Measurements from ENCODE around the gene CDK13. TPM values are rescaled to one million over a fixed set of nuclear protein-coding genes. Genes with fewer than 3 reads are reported as not detected.

CDK13 gene
- total RNA-seq, 2 experiments from 2014 or later = 49.0 to 68.6 TPM

DNA sequence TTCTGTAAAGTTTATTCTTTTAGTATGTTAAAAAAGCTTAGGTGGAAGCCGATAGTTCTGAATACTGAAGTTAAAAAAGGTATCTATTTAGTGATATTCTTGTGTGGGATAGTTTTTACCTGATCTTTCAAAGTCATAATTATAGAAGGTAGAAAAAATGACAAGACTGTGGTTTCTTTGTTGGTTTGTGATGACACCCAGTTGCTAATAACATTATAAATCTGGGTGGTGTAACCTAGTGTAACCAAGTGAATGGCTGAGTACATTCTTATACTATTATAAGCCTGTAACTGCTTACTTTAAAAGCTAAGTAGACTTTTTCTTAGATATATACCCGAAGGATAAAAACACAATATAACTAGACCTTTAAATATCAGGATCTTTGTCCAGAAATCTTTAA is 2.3 kb downstream of the CDK13 start:
- no peaks in the 10 kb centered on the region for H3K27me3 Mint-ChIP-seq
- H3K27ac Mint-ChIP-seq = peak overlapping the region; percentile 91
- peak overlapping the region; percentile 94 for H3K4me3 Mint-ChIP-seq
- ChIA-PET CTCF (no interaction called here), POLR2A (no interaction called here)
- H3K9me3 Mint-ChIP-seq = no peaks in the 10 kb centered on the region
- H3K36me3 Mint-ChIP-seq (ENCODE audit: low read depth) = peaks cover 49% of the 10 kb centered on the region
- no peak for DNase-seq
- H3K4me1 Mint-ChIP-seq = peaks cover 59% of the 10 kb centered on the region

DNA sequence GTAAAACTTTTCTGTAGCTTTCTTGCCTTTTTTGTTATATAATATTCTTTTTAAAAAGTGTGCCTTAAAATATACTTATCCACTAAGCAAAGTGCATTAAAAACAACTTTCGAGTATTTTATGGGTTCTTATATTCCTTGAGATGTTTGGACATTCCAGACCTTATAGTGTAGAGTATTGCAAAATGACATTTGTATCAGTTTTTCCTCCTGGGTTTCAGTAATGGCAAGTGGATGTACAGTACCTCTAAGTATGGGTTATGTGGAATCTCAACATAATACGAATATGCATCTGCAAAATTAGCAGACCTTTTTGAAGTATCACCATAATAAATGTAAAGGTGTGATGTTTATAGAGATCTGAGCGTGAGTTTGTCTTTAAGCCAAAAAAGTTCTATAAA is 2.7 kb downstream of the CDK13 start:
- Mint-ChIP-seq H3K4me3 (peak overlapping the region; percentile 94), H3K36me3 (ENCODE audit: low read depth) (peaks cover 52% of the 10 kb centered on the region), H3K27me3 (no peaks in the 10 kb centered on the region), H3K27ac (no peak overlapping the region), H3K4me1 (peaks cover 57% of the 10 kb centered on the region), H3K9me3 (no peaks in the 10 kb centered on the region)
- CTCF ChIA-PET = no interaction called here
- no peak for DNase-seq
- POLR2A ChIA-PET = no interaction called here

DNA sequence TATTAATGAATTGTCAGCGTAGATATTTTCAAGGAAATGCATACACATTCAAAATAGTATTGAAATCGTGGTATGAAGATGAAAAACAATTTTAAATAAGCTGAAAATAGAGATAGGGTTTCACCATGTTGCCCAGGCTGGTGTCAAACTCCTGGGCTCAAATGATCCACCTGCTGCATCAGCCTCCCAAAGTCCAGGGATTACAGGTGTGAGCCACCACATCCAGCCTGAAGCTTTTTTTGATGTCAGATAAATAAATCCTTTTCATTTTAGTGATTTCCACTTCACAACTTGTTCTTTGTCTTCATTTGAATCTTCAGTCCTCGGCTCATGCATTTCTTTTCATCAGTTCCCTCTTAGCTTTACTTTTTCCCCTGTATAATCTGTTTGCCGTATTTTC is 4.6 kb downstream of the CDK13 start:
- POLR2A ChIA-PET = no interaction called here

DNA sequence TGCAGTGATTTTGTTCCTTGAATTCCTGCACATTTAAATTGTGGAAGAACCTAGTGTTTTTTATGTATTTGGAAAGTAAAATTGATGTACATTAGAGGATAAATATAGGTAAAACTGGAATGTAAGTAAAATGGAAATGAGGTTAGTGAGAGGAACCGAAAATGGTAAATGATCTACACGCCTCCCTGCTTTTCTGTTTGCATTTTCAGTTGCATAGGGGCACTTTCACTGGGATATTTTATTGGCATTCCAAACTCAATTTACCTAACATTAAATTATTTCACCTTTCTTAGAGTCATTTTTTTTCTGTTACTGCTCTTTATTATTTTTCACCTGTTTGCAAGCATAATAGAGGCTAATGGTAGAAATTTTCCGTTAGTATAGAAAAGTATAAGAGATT is 8.0 kb downstream of the CDK13 start:
- peaks cover 57% of the 10 kb centered on the region for H3K4me1 Mint-ChIP-seq

More for the DNA sequence above, 4.6 kb downstream of the CDK13 start:
- CTCF ChIA-PET = no interaction called here
- peaks cover 55% of the 10 kb centered on the region for H3K36me3 Mint-ChIP-seq (ENCODE audit: low read depth)
- H3K9me3 Mint-ChIP-seq = no peaks in the 10 kb centered on the region
- H3K27ac Mint-ChIP-seq = no peak overlapping the region
- no peaks in the 10 kb centered on the region for H3K27me3 Mint-ChIP-seq
- DNase-seq = no peak
- H3K4me3 Mint-ChIP-seq = no peak overlapping the region
- H3K4me1 Mint-ChIP-seq = peaks cover 56% of the 10 kb centered on the region

DNA sequence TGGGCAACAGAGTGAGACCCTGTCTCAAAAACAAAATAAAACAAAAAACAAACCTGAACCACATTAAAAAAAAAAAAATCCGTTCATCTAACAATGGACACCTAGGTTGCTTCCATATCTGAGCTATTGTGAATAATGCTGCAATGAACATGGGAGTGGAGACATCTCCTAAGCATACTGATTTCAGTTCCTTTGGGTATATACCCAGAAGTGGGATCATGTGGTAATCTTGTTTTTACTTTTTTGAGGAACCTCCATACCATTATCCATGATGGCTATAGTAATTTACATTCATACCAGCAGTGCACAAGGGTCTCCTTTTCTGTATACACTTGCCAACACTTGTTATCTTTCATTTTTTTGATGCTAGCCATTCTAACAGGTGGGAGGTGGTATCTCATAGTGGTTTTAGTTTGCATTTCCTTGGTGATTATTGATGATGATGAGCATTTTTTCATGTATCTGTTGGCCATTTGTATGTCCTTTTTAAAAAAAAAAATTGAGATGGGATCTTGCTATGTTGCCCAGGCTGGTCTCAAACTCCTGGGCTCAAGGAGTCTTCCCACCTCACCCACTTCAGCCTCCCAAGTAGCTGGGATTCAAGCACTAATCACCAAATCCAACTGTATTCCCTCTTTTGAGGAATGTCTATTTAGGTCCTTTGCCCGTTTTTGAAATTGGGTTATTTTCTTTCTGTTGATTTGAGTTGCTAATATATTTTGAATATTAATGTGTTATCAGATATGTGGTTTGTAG is 17.5 kb downstream of the CDK13 start:
- ChIA-PET POLR2A (no interaction called here), CTCF (no interaction called here)
- Mint-ChIP-seq H3K4me3 (no peak overlapping the region), H3K36me3 (ENCODE audit: low read depth) (peaks cover 49% of the 10 kb centered on the region), H3K4me1 (peaks cover 38% of the 10 kb centered on the region), H3K27me3 (no peaks in the 10 kb centered on the region), H3K9me3 (peaks cover 3% of the 10 kb centered on the region), H3K27ac (no peak overlapping the region)
- DNase-seq = no peak

More for the DNA sequence above, 8.0 kb downstream of the CDK13 start:
- Mint-ChIP-seq H3K4me3 (no peak overlapping the region), H3K27me3 (no peaks in the 10 kb centered on the region), H3K9me3 (peaks cover 8% of the 10 kb centered on the region), H3K27ac (no peak overlapping the region), H3K36me3 (ENCODE audit: low read depth) (peaks cover 70% of the 10 kb centered on the region)
- ChIA-PET POLR2A (no interaction called here), CTCF (interaction anchor here (1.7 kb wide), 1 partner anchor 177 kb away, joined by 5 read pairs; the partner anchor contains the start of genes MPLKIP and SUGCT)
- DNase-seq = no peak

DNA sequence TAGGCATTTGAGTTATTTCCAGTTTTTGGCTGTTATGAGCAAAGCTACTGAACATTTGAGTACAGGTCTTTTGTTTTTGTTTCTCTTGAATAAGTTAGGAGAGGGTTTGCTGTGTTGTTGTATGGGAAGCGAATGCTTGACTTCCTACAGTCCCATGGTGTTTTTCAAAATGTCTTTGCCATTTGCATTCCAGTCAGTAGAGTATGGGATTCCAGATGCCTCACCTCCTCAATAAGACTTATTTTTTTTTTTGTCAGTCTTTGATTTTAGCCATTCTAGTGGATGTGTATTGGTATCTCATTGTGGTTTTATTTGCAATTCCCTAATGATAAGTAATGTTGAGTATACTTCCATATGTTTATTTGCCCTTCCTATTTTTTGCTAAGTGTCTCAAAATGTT is 19.4 kb downstream of the CDK13 start:
- no peak for DNase-seq
- Mint-ChIP-seq H3K36me3 (ENCODE audit: low read depth) (peaks cover 55% of the 10 kb centered on the region), H3K4me1 (peaks cover 43% of the 10 kb centered on the region), H3K27ac (peak overlapping the region; percentile 42), H3K9me3 (peaks cover 2% of the 10 kb centered on the region), H3K27me3 (no peaks in the 10 kb centered on the region), H3K4me3 (no peak overlapping the region)
- POLR2A ChIA-PET = no interaction called here
- CTCF ChIA-PET = no interaction called here

DNA sequence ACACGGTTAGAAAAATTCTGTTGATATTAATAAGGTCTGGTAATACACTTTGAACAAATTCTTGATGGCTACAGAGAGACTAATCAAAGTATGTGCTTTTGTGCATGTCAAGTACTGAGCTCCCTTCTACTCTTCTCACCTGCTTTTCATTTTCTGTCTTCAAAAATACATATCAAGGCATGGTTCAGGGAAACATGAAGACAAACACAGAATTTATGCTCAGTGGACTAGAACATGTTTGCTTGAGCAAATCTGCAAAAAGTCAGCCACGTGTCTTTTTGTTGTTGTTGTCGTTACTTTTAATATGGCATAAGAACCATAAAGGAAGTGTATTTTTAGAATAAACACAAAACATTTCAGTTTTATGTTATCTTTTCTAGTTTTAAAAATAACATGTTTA is 21.9 kb downstream of the CDK13 start:
- POLR2A ChIA-PET = no interaction called here
- CTCF ChIA-PET = no interaction called here

DNA sequence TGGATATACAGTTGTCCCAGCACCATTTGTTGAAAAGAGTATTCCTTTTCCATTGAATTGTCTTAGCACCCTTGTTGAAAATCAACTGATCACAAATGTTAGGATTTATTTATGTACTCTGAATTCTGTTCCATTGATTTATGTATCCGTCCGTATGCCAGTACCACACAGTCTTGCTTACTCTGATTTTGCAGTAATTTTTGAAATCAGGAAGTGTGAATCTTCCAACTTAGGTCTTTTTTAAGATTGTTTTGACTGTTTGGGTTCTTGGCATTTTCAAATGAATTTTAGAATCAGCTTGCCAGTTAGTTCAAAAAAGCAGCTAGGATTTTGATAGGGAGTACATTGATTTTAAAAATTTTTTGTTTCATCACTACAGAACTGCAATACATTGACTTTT is 23.7 kb downstream of the CDK13 start:
- ChIA-PET POLR2A (no interaction called here), CTCF (no interaction called here)
- no peaks in the 10 kb centered on the region for H3K9me3 Mint-ChIP-seq
- H3K36me3 Mint-ChIP-seq (ENCODE audit: low read depth) = peaks cover 28% of the 10 kb centered on the region
- H3K27me3 Mint-ChIP-seq = no peaks in the 10 kb centered on the region
- no peak for DNase-seq
- no peak overlapping the region for H3K27ac Mint-ChIP-seq
- H3K4me3 Mint-ChIP-seq = no peak overlapping the region
- H3K4me1 Mint-ChIP-seq = peaks cover 23% of the 10 kb centered on the region

More for the DNA sequence above, 21.9 kb downstream of the CDK13 start:
- Mint-ChIP-seq H3K9me3 (no peaks in the 10 kb centered on the region), H3K27ac (no peak overlapping the region), H3K36me3 (ENCODE audit: low read depth) (peaks cover 39% of the 10 kb centered on the region), H3K27me3 (no peaks in the 10 kb centered on the region), H3K4me1 (peaks cover 26% of the 10 kb centered on the region), H3K4me3 (no peak overlapping the region)
- no peak for DNase-seq

DNA sequence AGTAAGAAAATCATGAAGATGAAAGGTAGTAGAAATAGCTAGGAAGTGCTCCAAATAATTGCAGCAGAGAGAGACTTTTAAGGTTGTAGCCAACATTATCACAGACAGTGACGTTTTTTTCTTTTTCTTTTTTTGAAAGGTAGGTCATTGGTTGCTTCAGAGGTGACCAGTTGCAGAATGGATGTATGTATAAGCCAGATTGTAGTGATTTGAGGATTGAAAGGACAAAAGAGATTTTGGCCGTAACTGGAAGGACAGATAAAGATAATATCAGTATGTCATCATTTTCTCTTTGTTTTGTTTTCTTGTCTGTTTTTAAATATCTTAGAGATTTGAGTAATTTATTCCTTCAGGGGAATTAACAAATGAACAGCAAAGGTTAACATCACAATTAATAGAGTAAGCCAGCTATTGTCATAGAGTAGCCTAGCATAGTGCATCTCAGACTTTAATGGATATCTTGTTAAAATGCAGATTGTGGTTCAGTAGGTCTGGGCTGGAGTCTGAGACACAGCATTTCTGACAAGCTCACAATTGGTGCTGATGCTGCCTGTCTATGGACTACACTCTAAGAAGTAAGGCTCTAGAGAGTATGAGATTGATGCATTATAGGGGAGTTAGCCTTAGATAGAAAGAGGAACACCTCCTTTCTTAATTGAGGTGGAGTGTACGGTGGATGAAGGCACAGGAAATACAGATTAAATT is 28.3 kb downstream of the CDK13 start:
- peaks cover 13% of the 10 kb centered on the region for H3K4me1 Mint-ChIP-seq
- ChIA-PET CTCF (no interaction called here), POLR2A (no interaction called here)
- no peak overlapping the region for H3K4me3 Mint-ChIP-seq
- DNase-seq = no peak
- H3K36me3 Mint-ChIP-seq (ENCODE audit: low read depth) = peaks cover 10% of the 10 kb centered on the region
- H3K27ac Mint-ChIP-seq = no peak overlapping the region
- no peaks in the 10 kb centered on the region for H3K9me3 Mint-ChIP-seq
- no peaks in the 10 kb centered on the region for H3K27me3 Mint-ChIP-seq

DNA sequence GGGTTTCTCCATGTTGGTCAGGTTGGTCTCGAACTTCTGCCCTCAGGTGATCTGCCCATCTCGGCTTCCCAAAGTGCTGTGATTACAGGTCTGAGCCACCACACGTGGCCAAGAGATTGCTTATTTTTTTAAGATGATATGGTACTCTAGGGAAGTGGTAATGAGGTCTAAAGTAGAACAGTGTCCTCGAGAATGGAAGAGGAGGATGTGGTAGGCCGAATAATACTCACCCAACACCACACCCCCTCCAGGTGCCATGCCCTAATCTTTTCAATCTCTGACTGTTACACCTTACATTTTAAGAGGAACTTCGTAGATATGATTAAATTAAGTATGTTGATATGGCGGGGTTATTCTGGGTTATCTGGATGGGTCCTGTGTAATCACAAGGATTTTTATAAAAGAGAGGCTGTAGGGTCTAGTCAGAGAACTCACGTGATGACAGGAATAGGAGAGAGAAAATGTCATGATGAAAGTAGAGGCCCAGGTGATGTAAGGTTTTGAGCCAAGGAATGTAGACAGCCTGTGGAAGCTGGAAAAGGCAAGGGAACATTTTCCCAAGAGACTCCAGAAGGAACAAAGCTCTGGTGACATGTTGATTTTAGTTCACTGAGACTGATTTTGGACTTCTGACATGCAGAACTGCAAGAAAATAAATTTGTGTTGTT is 29.5 kb downstream of the CDK13 start:
- DNase-seq = peak; percentile 32
- Mint-ChIP-seq H3K27ac (no peak overlapping the region), H3K36me3 (ENCODE audit: low read depth) (peaks cover 4% of the 10 kb centered on the region), H3K9me3 (no peaks in the 10 kb centered on the region), H3K4me1 (peaks cover 13% of the 10 kb centered on the region), H3K4me3 (no peak overlapping the region), H3K27me3 (no peaks in the 10 kb centered on the region)
- CTCF ChIA-PET = no interaction called here
- POLR2A ChIA-PET = no interaction called here

DNA sequence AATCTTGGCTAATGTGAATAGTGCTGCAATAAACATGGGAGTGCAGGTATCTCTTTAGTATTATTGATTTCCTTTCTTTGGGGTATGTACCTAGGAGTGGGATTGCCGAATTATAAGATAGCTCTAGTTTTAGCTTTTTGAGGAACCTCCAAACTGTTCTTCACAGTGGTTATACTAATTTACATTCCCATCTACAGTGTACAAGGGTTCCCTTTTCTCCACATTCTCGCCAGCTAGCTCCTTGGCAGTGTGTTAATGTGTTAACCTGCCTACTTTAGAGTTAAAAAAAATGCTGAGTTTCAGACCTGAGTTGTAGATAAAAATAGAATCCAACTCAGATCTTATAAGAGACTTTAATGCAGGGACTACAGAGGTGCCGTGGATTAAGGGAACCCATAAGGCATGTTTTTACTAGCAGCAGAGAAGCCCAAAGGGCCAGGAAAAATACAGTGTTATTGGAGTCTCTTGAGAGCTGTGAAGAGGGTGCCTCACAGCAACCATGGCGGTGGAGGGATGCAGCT is 35.4 kb downstream of the CDK13 start:
- H3K4me3 Mint-ChIP-seq = no peak overlapping the region
- peaks cover 14% of the 10 kb centered on the region for H3K36me3 Mint-ChIP-seq (ENCODE audit: low read depth)
- DNase-seq = no peak
- H3K27me3 Mint-ChIP-seq = no peaks in the 10 kb centered on the region
- POLR2A ChIA-PET = no interaction called here
- no peak overlapping the region for H3K27ac Mint-ChIP-seq
- no peaks in the 10 kb centered on the region for H3K9me3 Mint-ChIP-seq
- peaks cover 44% of the 10 kb centered on the region for H3K4me1 Mint-ChIP-seq
- CTCF ChIA-PET = no interaction called here

DNA sequence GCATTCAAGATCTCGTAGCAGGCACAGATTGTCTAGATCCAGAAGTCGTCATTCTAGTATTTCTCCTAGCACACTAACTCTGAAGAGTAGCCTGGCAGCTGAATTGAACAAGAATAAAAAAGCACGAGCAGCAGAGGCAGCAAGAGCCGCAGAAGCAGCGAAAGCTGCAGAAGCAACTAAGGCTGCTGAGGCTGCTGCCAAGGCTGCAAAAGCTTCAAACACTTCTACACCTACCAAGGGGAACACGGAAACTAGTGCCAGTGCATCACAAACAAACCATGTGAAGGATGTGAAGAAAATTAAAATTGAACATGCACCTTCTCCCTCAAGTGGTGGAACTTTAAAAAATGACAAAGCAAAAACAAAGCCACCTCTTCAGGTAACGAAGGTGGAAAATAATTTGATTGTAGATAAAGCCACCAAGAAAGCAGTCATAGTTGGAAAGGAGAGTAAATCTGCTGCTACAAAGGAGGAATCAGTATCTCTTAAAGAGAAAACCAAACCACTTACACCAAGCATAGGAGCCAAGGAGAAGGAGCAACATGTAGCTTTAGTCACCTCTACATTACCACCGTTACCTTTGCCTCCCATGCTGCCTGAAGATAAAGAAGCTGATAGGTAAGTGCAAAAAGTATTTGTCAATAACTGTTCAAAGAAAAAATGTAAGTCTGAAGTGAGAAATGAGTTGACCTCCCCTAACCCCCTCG is 37.7 kb downstream of the CDK13 start:
- peak; percentile 40 for DNase-seq
- H3K36me3 Mint-ChIP-seq (ENCODE audit: low read depth) = peaks cover 12% of the 10 kb centered on the region
- H3K27me3 Mint-ChIP-seq = no peaks in the 10 kb centered on the region
- no peak overlapping the region for H3K4me3 Mint-ChIP-seq
- peaks cover 42% of the 10 kb centered on the region for H3K4me1 Mint-ChIP-seq
- no peaks in the 10 kb centered on the region for H3K9me3 Mint-ChIP-seq
- ChIA-PET CTCF (interaction anchor here (1.3 kb wide), 1 partner anchor 12 kb away, joined by 3 read pairs; no protein-coding TSS in a partner anchor), POLR2A (interaction anchor here (0.6 kb wide), 1 partner anchor 34 kb away, joined by 3 read pairs; no protein-coding TSS in a partner anchor)
- peak overlapping the region; percentile 63 for H3K27ac Mint-ChIP-seq

All from activated CD4-positive, alpha-beta T cell treated with anti-CD3 and anti-CD28 coated beads, Interleukin-2, amount 10 ng/mL, durations not matched to agents 7 days and 5 days (primary cell).